AG10803 (cell line): ENCODE results near the gene NCEH1.

Source experiments
- DNase-seq: peaks from one replicate; pipeline ENCODE4 v3.0.0; 2010; ENCODE audit warnings: low read depth
- H3K4me3 ChIP-seq: 2 replicates; pipeline ENCODE4 v1.5.1; 2011; ENCODE audit warnings: mild to moderate bottlenecking, low read length, control low read depth
- CTCF ChIP-seq: conservative IDR thresholded peaks from 2 replicates; pipeline ENCODE4 v1.5.1; 2011; ENCODE audit warnings: mild to moderate bottlenecking, low read length, control low read depth, inconsistent platforms

The NCEH1 gene

GRCh38 chr3:172700256-172700655 is 10.6 kb downstream of the NCEH1 start:
- no peak overlapping the region for H3K4me3 ChIP-seq
- DNase-seq: no peak
- no peak for TF ChIP-seq CTCF

- DNase-seq: no peak
- no peak overlapping the region for H3K4me3 ChIP-seq
- TF ChIP-seq CTCF: no peak
Observed at GRCh38 chr3:172699031-172699430, 11.8 kb downstream of the NCEH1 start.

- no peak for TF ChIP-seq CTCF
- DNase-seq: no peak
Observed at GRCh38 chr3:172698631-172699030, 12.2 kb downstream of the NCEH1 start.

GRCh38 chr3:172697558-172697957 is 13.3 kb downstream of the NCEH1 start:
- no peak for TF ChIP-seq CTCF
- no peak for DNase-seq
- H3K4me3 ChIP-seq: no peak overlapping the region

More at GRCh38 chr3:172698631-172699030, 12.2 kb downstream of the NCEH1 start:
- H3K4me3 ChIP-seq: no peak overlapping the region

GRCh38 chr3:172696357-172696756 is 14.5 kb downstream of the NCEH1 start:
- DNase-seq: no peak
- H3K4me3 ChIP-seq: no peak overlapping the region
- no peak for TF ChIP-seq CTCF

- TF ChIP-seq CTCF: no peak
- no peak overlapping the region for H3K4me3 ChIP-seq
- DNase-seq: no peak
Observed at GRCh38 chr3:172694573-172695246, 16.2 kb downstream of the NCEH1 start.

GRCh38 chr3:172692751-172693338 is 18.0 kb downstream of the NCEH1 start:
- H3K4me3 ChIP-seq: no peak overlapping the region
- no peak for TF ChIP-seq CTCF
- DNase-seq: no peak
